K562 (cell line): ENCODE results near the gene CETN1. TPM values are rescaled to one million over a fixed set of nuclear protein-coding genes. Genes with fewer than 3 reads are reported as not detected.

ENCODE experiments used
- ATAC-seq: fragments of 200-7000 bp; cut with Tn5 transposase; 3 replicates; pipeline ENCODE4 v1.9.1; 2020; ENCODE audit warnings: moderate library complexity
- BruUV-seq: library from RNA; stranded (reverse); fragments of 400-500 nt; replicated peaks from 2 replicates; lab custom pipeline; 2021; lab: Mats Ljungman, UMichigan
- CTCF ChIA-PET: fragments of 300-600 bp; formaldehyde crosslinking; extraction: SDS; loops from one replicate; lab custom pipeline; 2021; ENCODE audit warnings: low intra/inter-chr PET ratio; lab: Yijun Ruan, JAX
- POLR2A ChIA-PET: fragments of 300-600, 350-650 bp; sonication (Branson Sonifier 250); formaldehyde crosslinking; extraction: SDS; loops from one replicate; lab custom pipeline; 2021; ENCODE audit warnings: antibody characterized with exemption, inconsistent platforms; lab: Yijun Ruan, JAX
- DNase-seq, 4 experiments: peaks; one replicate each; pipeline versions ENCODE4 v3.0.0 to v3.0.0-alpha.2; 2011 to 2018; ENCODE audit warnings: low spot score in 3 of 4, mixed read lengths in 3 of 4; ENCODE audit errors: extremely low read depth in 1 of 4
- FAIRE-seq: peaks from 2 replicates; lab custom pipeline; 2011; peaks lifted over from hg19 to GRCh38; lab: Jason Lieb, UNC
- H2AFZ ChIP-seq: 2 replicates; pipeline ENCODE4 v1.6.0; 2011; ENCODE audit warnings: low read depth, low read length, control low read depth, inconsistent platforms
- H3K27ac ChIP-seq: fragments of 200-600 bp; 3 replicates; pipeline ENCODE4 v1.8.0; 2011; ENCODE audit warnings: low read depth, mild to moderate bottlenecking, control low read depth, inconsistent platforms, low read length, moderate library complexity, mixed read lengths; ENCODE audit errors: extremely low read depth
- H3K27me3 ChIP-seq, 2 experiments: fragments of 300-600 bp in 1 of 2; 2 replicates in 1 of 2; 3 replicates in 1 of 2; pipeline versions ENCODE4 v1.6.0 to v1.8.0; 2011; ENCODE audit warnings: inconsistent platforms in 2 of 2, low read length in 2 of 2, mild to moderate bottlenecking in 1 of 2, mixed read lengths in 1 of 2, moderate library complexity in 1 of 2; ENCODE audit not compliant: control insufficient read depth in 2 of 2, insufficient read depth in 2 of 2
- H3K36me3 ChIP-seq: fragments of 300-600 bp; 3 replicates; pipeline ENCODE4 v1.8.0; 2011; ENCODE audit warnings: mild to moderate bottlenecking, low read length, inconsistent platforms; ENCODE audit not compliant: control insufficient read depth, insufficient read depth
- H3K4me1 ChIP-seq, 2 experiments: fragments of 200-600 bp in 1 of 2; replicated peaks in 1 of 2; 2 replicates in 1 of 2; 3 replicates in 1 of 2; pipeline versions ENCODE4 v1.5.1 to v1.8.0; 2011; ENCODE audit warnings: inconsistent platforms in 2 of 2, low read length in 2 of 2, mild to moderate bottlenecking in 1 of 2, mixed read lengths in 1 of 2, moderate library complexity in 1 of 2; ENCODE audit not compliant: control insufficient read depth in 2 of 2, insufficient read depth in 2 of 2
- H3K4me2 ChIP-seq: 2 replicates; pipeline ENCODE4 v1.6.1; 2011; ENCODE audit warnings: low read length, control low read depth, inconsistent platforms, mixed read lengths; ENCODE audit not compliant: insufficient read depth
- H3K4me3 ChIP-seq: fragments of 200-600 bp; sonication (generic), shearing (Covaris generic); 2 replicates; pipeline ENCODE4 v1.5.1; 2016; ENCODE audit warnings: control low read depth, inconsistent platforms
- H3K79me2 ChIP-seq: fragments of 200-600 bp; 3 replicates; pipeline ENCODE4 v1.8.0; 2011; ENCODE audit warnings: low read length, inconsistent platforms; ENCODE audit not compliant: control insufficient read depth, insufficient read depth
- H3K9ac ChIP-seq, 2 experiments: 2 replicates each; pipeline versions ENCODE4 v1.6.0 to v1.6.1; 2011; ENCODE audit warnings: low read depth in 2 of 2, low read length in 2 of 2, control low read depth in 1 of 2, inconsistent platforms in 1 of 2, mild to moderate bottlenecking in 1 of 2, mixed read lengths in 1 of 2; ENCODE audit not compliant: insufficient read depth in 1 of 2
- H3K9me1 ChIP-seq: one replicate; pipeline ENCODE4 v1.6.0; 2011; ENCODE audit warnings: inconsistent platforms, mild to moderate bottlenecking, low read length, moderate library complexity; ENCODE audit not compliant: control insufficient read depth, insufficient read depth
- H3K9me3 ChIP-seq: replicated peaks from 2 replicates; pipeline ENCODE4 v1.5.1; 2011; ENCODE audit warnings: low read depth, low read length, inconsistent platforms; ENCODE audit not compliant: control insufficient read depth, insufficient read depth
- H4K20me1 ChIP-seq: replicated peaks from 2 replicates; pipeline ENCODE4 v1.6.1; 2011; ENCODE audit warnings: low read length, inconsistent platforms, mixed read lengths; ENCODE audit not compliant: control insufficient read depth, insufficient read depth
- C11orf30 ChIP-seq: fragments of 450-650 bp; IDR thresholded peaks from 2 replicates; pipeline ENCODE4 v1.6.1; 2016; ENCODE audit warnings: low read depth, mild to moderate bottlenecking
- CBX2 ChIP-seq: fragments of 200-600 bp; sonication (generic); IDR thresholded peaks from one replicate; pipeline ENCODE4 v1.6.1; 2012; ENCODE audit warnings: mild to moderate bottlenecking, low read length, inconsistent platforms; ENCODE audit not compliant: insufficient read depth, poor library complexity, severe bottlenecking
- CGGBP1 ChIP-seq: fragments of 250-450 bp; sonication (Bioruptor Pico); IDR thresholded peaks from 2 replicates; pipeline ENCODE4 v1.9.0; 2021; ENCODE audit warnings: mild to moderate bottlenecking
- DPF2 ChIP-seq: fragments of 450-650 bp; IDR thresholded peaks from 2 replicates; pipeline ENCODE4 v1.6.1; 2016
- E2F6 ChIP-seq, 2 experiments: IDR thresholded peaks; 2 replicates each; pipeline ENCODE4 v1.6.1; 2011; ENCODE audit warnings: borderline replicate concordance in 1 of 2, control low read depth in 1 of 2, low read depth in 1 of 2, low read length in 1 of 2, mild to moderate bottlenecking in 1 of 2, mixed read lengths in 1 of 2, moderate library complexity in 1 of 2; ENCODE audit not compliant: insufficient read depth in 1 of 2, insufficient read length in 1 of 2, poor library complexity in 1 of 2, severe bottlenecking in 1 of 2; ENCODE audit errors: extremely low read depth in 1 of 2
- EHMT2 ChIP-seq: fragments of 450-650 bp; IDR thresholded peaks from 2 replicates; pipeline ENCODE4 v1.6.1; 2018; ENCODE audit warnings: antibody characterized with exemption
- FOXO4 ChIP-seq: fragments of 450-650 bp; formaldehyde crosslinking; IDR thresholded peaks from 2 replicates; pipeline ENCODE4 v1.4.0; 2020; ENCODE audit warnings: mild to moderate bottlenecking, moderate library complexity
- FUS ChIP-seq: fragments of 200-400 bp; formaldehyde crosslinking; optimal IDR thresholded peaks from 2 replicates; pipeline ENCODE3; 2017; ENCODE audit warnings: low read depth, low read length
- MTA1 ChIP-seq: fragments of 450-650 bp; IDR thresholded peaks from 2 replicates; pipeline ENCODE4 v1.6.1; 2017; ENCODE audit warnings: borderline replicate concordance
- NCOA1 ChIP-seq: fragments of 450-650 bp; IDR thresholded peaks from 2 replicates; pipeline ENCODE4 v1.6.1; 2016; ENCODE audit warnings: low read depth
- NCOA6 ChIP-seq: fragments of 450-650 bp; IDR thresholded peaks from 2 replicates; pipeline ENCODE4 v1.6.1; 2017; ENCODE audit warnings: mild to moderate bottlenecking
- NKRF ChIP-seq: fragments of 450-650 bp; IDR thresholded peaks from 2 replicates; pipeline ENCODE4 v1.6.1; 2016; ENCODE audit warnings: borderline replicate concordance
- SIN3A ChIP-seq, 2 experiments: fragments of 150-350 bp in 1 of 2; IDR thresholded peaks; 2 replicates each; pipeline ENCODE4 v1.6.1; 2011 to 2016; ENCODE audit warnings: borderline replicate concordance in 2 of 2, low read depth in 2 of 2, low read length in 2 of 2, mild to moderate bottlenecking in 2 of 2, moderate library complexity in 2 of 2; ENCODE audit not compliant: control insufficient read depth in 1 of 2
- TEAD1 ChIP-seq, 2 experiments: fragments of 450-650 bp in 1 of 2; sonication (generic) in 1 of 2; formaldehyde crosslinking; IDR thresholded peaks; 2 replicates each; pipeline versions ENCODE4 v1.4.0 to v1.8.0; 2020 to 2022; ENCODE audit warnings: mild to moderate bottlenecking in 2 of 2, missing genetic modification reagents in 1 of 2
- TFAP4 ChIP-seq: sonication (generic); formaldehyde crosslinking; IDR thresholded peaks from 2 replicates; pipeline ENCODE4 v1.8.0; 2022; ENCODE audit warnings: missing genetic modification reagents, mild to moderate bottlenecking, moderate library complexity, borderline replicate concordance
- ZC3H4 ChIP-seq: sonication (generic); formaldehyde crosslinking; IDR thresholded peaks from 2 replicates; pipeline ENCODE4 v1.9.0; 2021; ENCODE audit warnings: missing genetic modification reagents, borderline replicate concordance
- ZNF316 ChIP-seq: fragments of 450-650 bp; IDR thresholded peaks from 2 replicates; pipeline ENCODE4 v1.6.1; 2016
- WGBS: fragments of 100-300 bp; shearing (Covaris generic); methylation state at CpG from one replicate; pipeline ENCODE4 v1.1.6; 2016; ENCODE audit warnings: low coverage, mixed read lengths; ENCODE audit not compliant: insufficient coverage; ENCODE audit errors: missing lambda C conversion rate; 5-methylcytosine and 5-hydroxymethylcytosine counted together
- in situ Hi-C: fragments of 300-500 bp; cut with MboI; formaldehyde crosslinking; loops from 4 replicates; pipeline ENCODE4 v1.15.0; 2018; ENCODE audit warnings: inconsistent platforms, mixed read lengths
- intact Hi-C: fragments of 100-400 bp; cut with micrococcal nuclease; formaldehyde crosslinking; loops from 2 replicates; pipeline ENCODE4 v1.14.2; 2022
- polyA plus RNA-seq, 8 experiments: library from polyadenylated mRNA; depleted of rRNA in 4 of 8; stranded (reverse) in 5 of 8; unstranded in 3 of 8; fragments of >200 nt; fragmentation: Nextera tagmentation in 2 of 8; fragmentation: Illumina TruSeq in 1 of 8; extraction: Ambion mirVana in 2 of 8; extraction: Trizol in 1 of 8; gene quantifications; 2 replicates each; pipeline versions ENCODE4 v1.2.1 to v1.2.3, GENCODE V29; 2011 to 2014; ENCODE audit warnings: inconsistent platforms in 1 of 8, missing spikeins in 1 of 8
- total RNA-seq, 7 experiments: library from RNA; depleted of rRNA in 6 of 7; stranded (reverse); fragments of >200 nt in 6 of 7; fragmentation: Illumina TruSeq in 2 of 7; extraction: Trizol in 2 of 7; gene quantifications; 2 replicates each; pipeline versions ENCODE4 v1.2.1 to v1.2.3, GENCODE V29; 2011 to 2021; ENCODE audit warnings: low replicate concordance in 1 of 7

The CETN1 gene
- total and polyA plus RNA-seq, 9 of the 15 experiments (the other 6 are each of a cell fraction or from before 2014, with no cell fraction given) = 0.07 to 0.34 (median 0.19) TPM; not detected in 3

- WGBS = 26% methylated on average over 5 of the region's 5 CpGs
- H3K4me3 ChIP-seq = no peak overlapping the region
- ChIA-PET POLR2A (interaction anchor here (1.0 to 1.2 kb wide), 2 partner anchors 8 to 9 kb away, joined by 3 to 7 read pairs; no protein-coding TSS in a partner anchor), CTCF (no interaction called here)
- ATAC-seq (no peak), FAIRE-seq (no peak), DNase-seq (no peak)
- no peaks in the 10 kb centered on the region for H3K9me1 ChIP-seq
- no peaks in the 10 kb centered on the region for H3K9me3 ChIP-seq
- H3K36me3 ChIP-seq = no peaks in the 10 kb centered on the region
- H4K20me1 ChIP-seq = no peaks in the 10 kb centered on the region
- intact Hi-C loops (loop anchor here (5.0 kb wide), 1 partner anchor 121 kb away; no protein-coding TSS in a partner anchor), in situ Hi-C loops (no loop called here)
- H3K9ac ChIP-seq = no peak overlapping the region
- H3K27ac ChIP-seq = no peak overlapping the region
- peaks cover 0 to 5% of the 10 kb centered on the region in 2 experiments; a peak in 1 of 5 replicates for H3K27me3 ChIP-seq
- BruUV-seq = no TSS peak
- H3K4me2 ChIP-seq = no peak overlapping the region
- peaks cover 0 to 6% of the 10 kb centered on the region in 2 experiments; a peak in 3 of 5 replicates for H3K4me1 ChIP-seq
- no peak overlapping the region for H2AFZ ChIP-seq
- no peaks in the 10 kb centered on the region for H3K79me2 ChIP-seq
- TF ChIP-seq CGGBP1 (CRISPR knock-in tag) = no peak
- TF ChIP-seq ZNF316 = peak; percentile 59
- no peak for TF ChIP-seq NCOA6
- TF ChIP-seq C11orf30 = peak; percentile 28; the same call in 1 of the 2 replicates
- no peak for TF ChIP-seq TEAD1 (CRISPR knock-in tag; IDR thresholded peaks at IDR 0.05)
- no peak for TF ChIP-seq FUS
- no peak for TF ChIP-seq NCOA1
- peak; percentile 62 for TF ChIP-seq CBX2
- no peak for TF ChIP-seq EHMT2
- no peak for TF ChIP-seq NKRF
- TF ChIP-seq TFAP4 = no peak
- TF ChIP-seq DPF2 = no peak
- TF ChIP-seq FOXO4 (CRISPR knock-in tag) = no peak
- TF ChIP-seq MTA1 = no peak
- TF ChIP-seq E2F6 (IDR thresholded peaks at IDR 0.05; ENCODE audit: borderline replicate concordance in 1 of 2, extremely low read depth in 1 of 2, insufficient read depth in 1 of 2, insufficient read length in 1 of 2, low read depth in 1 of 2, low read length in 1 of 2, poor library complexity in 1 of 2, severe bottlenecking in 1 of 2) = no peak
- TF ChIP-seq SIN3A (IDR thresholded peaks at IDR 0.05; ENCODE audit: borderline replicate concordance in 2 of 2, control insufficient read depth in 1 of 2, low read depth in 2 of 2, low read length in 2 of 2) = no peak
- no peak for TF ChIP-seq ZC3H4 (CRISPR knock-in tag)
These were observed 38.4 kb downstream of the CETN1 start for GRCh38 chr18:618618-619017.
